ENCODE data around the gene SPANXN4. TPM values are rescaled to one million over a fixed set of nuclear protein-coding genes. Genes with fewer than 3 reads are reported as not detected.

Gene SPANXN4
- total RNA-seq, 2 experiments from 2014 or later, result not detected

- H3K36me3 Mint-ChIP-seq (ENCODE audit: low read depth), result no peaks in the 10 kb centered on the region
- H3K27ac Mint-ChIP-seq, result no peak overlapping the region
- no peak for DNase-seq
- peaks cover 7% of the 10 kb centered on the region for H3K9me3 Mint-ChIP-seq (ENCODE audit: low read depth)
- no peak overlapping the region for H3K4me3 Mint-ChIP-seq
- ChIA-PET POLR2A (no interaction called here), CTCF (no interaction called here)
- ATAC-seq, result no peak
- no peaks in the 10 kb centered on the region for H3K4me1 Mint-ChIP-seq
- no peaks in the 10 kb centered on the region for H3K27me3 Mint-ChIP-seq
- intact Hi-C loops (cut with DNase I, micrococcal nuclease), result no loop called here
These were observed 55.5 kb downstream of the SPANXN4 start for GRCh38 chrX:143081231-143081630.

- no peaks in the 10 kb centered on the region for H3K4me1 Mint-ChIP-seq
- ATAC-seq, result no peak
- peaks cover 4% of the 10 kb centered on the region for H3K9me3 Mint-ChIP-seq (ENCODE audit: low read depth)
- no peak overlapping the region for H3K4me3 Mint-ChIP-seq
- intact Hi-C loops (cut with DNase I, micrococcal nuclease), result no loop called here
- ChIA-PET CTCF (no interaction called here), POLR2A (no interaction called here)
- H3K36me3 Mint-ChIP-seq (ENCODE audit: low read depth), result no peaks in the 10 kb centered on the region
- H3K27me3 Mint-ChIP-seq, result no peaks in the 10 kb centered on the region
- no peak for DNase-seq
- H3K27ac Mint-ChIP-seq, result no peak overlapping the region
These were observed 56.8 kb downstream of the SPANXN4 start for GRCh38 chrX:143082537-143082936.

Measured in activated CD4-positive, alpha-beta T cell treated with anti-CD3 and anti-CD28 coated beads for 36 hours (primary cell).